HepG2 (cell line): Measurements from ENCODE around the gene CELSR3. TPM values are rescaled to one million over a fixed set of nuclear protein-coding genes. Genes with fewer than 3 reads are reported as not detected.

ENCODE experiments used
- AKAP8 ChIP-seq: sonication (generic); formaldehyde crosslinking; IDR thresholded peaks from 2 replicates; pipeline ENCODE4 v1.5.1; 2020; ENCODE audit warnings: mild to moderate bottlenecking, missing genetic modification reagents
- ASH2L ChIP-seq: fragments of 300-600, 200-600 bp; sonication (generic); IDR thresholded peaks from 2 replicates; pipeline ENCODE4 v1.7.0; 2017; ENCODE audit warnings: low read depth, mild to moderate bottlenecking, moderate library complexity, mixed read lengths, low read length; ENCODE audit not compliant: insufficient read length
- ATRX ChIP-seq: sonication (generic); formaldehyde crosslinking; IDR thresholded peaks from 2 replicates; pipeline ENCODE4 v1.4.0; 2020; ENCODE audit warnings: missing genetic modification reagents, borderline replicate concordance
- BCL6 ChIP-seq: IDR thresholded peaks from 2 replicates; pipeline ENCODE4 v1.6.1; 2016; ENCODE audit warnings: missing genetic modification reagents, missing compliant biosample characterization
- BORCS8-MEF2B ChIP-seq: sonication (generic); formaldehyde crosslinking; IDR thresholded peaks from 2 replicates; pipeline ENCODE4 v1.8.0; 2022; ENCODE audit warnings: mild to moderate bottlenecking, missing genetic modification reagents
- CREBL2 ChIP-seq: sonication (generic); formaldehyde crosslinking; IDR thresholded peaks from 2 replicates; pipeline ENCODE4 v1.8.1; 2023; ENCODE audit warnings: missing genetic modification reagents, mild to moderate bottlenecking, borderline replicate concordance
- DZIP1 ChIP-seq: sonication (generic); formaldehyde crosslinking; IDR thresholded peaks from 2 replicates; pipeline ENCODE4 v1.5.0; 2020; ENCODE audit warnings: mild to moderate bottlenecking, missing genetic modification reagents
- ELF3 ChIP-seq: IDR thresholded peaks from 2 replicates; pipeline ENCODE4 v1.6.1; 2016; ENCODE audit warnings: missing genetic modification reagents, missing compliant biosample characterization
- ESRRA ChIP-seq: sonication (generic); formaldehyde crosslinking; IDR thresholded peaks from 2 replicates; pipeline ENCODE4 v1.5.1; 2020; ENCODE audit warnings: mild to moderate bottlenecking, low read depth, missing genetic modification reagents
- GFI1 ChIP-seq: sonication (generic); formaldehyde crosslinking; IDR thresholded peaks from 2 replicates; pipeline ENCODE4 v1.5.0; 2020; ENCODE audit warnings: missing genetic modification reagents, mild to moderate bottlenecking, borderline replicate concordance
- JARID2 ChIP-seq: sonication (generic); formaldehyde crosslinking; IDR thresholded peaks from 2 replicates; pipeline ENCODE4 v1.8.1; 2023; ENCODE audit warnings: missing genetic modification reagents, inconsistent platforms; ENCODE audit not compliant: insufficient replicate concordance
- KMT2A ChIP-seq: sonication (generic); formaldehyde crosslinking; IDR thresholded peaks from 2 replicates; pipeline ENCODE4 v1.4.0; 2020; ENCODE audit warnings: missing genetic modification reagents
- MTF2 ChIP-seq: sonication (generic); formaldehyde crosslinking; IDR thresholded peaks from 2 replicates; pipeline ENCODE4 v1.5.0; 2020; ENCODE audit warnings: missing genetic modification reagents, borderline replicate concordance
- RXRA ChIP-seq: sonication (generic); formaldehyde crosslinking; IDR thresholded peaks from 2 replicates; pipeline ENCODE4 v1.5.1; 2020; ENCODE audit warnings: missing genetic modification reagents
- SIN3B ChIP-seq: fragments of 150-350 bp; IDR thresholded peaks from 2 replicates; pipeline ENCODE4 v1.6.1; 2014; ENCODE audit warnings: low read length
- SOX5 ChIP-seq: IDR thresholded peaks from 2 replicates; pipeline ENCODE4 v1.6.1; 2016; ENCODE audit warnings: borderline replicate concordance
- TRIM24 ChIP-seq: sonication (generic); formaldehyde crosslinking; IDR thresholded peaks from 2 replicates; pipeline ENCODE4 v1.8.0; 2022; ENCODE audit warnings: mild to moderate bottlenecking, missing genetic modification reagents
- ZBTB49 ChIP-seq: sonication (generic); formaldehyde crosslinking; IDR thresholded peaks from 2 replicates; pipeline ENCODE4 v1.4.0; 2020; ENCODE audit warnings: missing genetic modification reagents, borderline replicate concordance
- ZNF329 ChIP-seq: sonication (generic); formaldehyde crosslinking; IDR thresholded peaks from 2 replicates; pipeline ENCODE4 v1.9.0; 2021; ENCODE audit warnings: low read depth, mild to moderate bottlenecking, missing genetic modification reagents
- ZNF335 ChIP-seq: sonication (generic); formaldehyde crosslinking; IDR thresholded peaks from 2 replicates; pipeline ENCODE4 v1.4.0; 2020; ENCODE audit warnings: missing genetic modification reagents
- ZNF468 ChIP-seq: sonication (generic); formaldehyde crosslinking; IDR thresholded peaks from 2 replicates; pipeline ENCODE4 v1.8.0; 2022; ENCODE audit warnings: mild to moderate bottlenecking, moderate library complexity, missing genetic modification reagents
- ZUFSP ChIP-seq: sonication (generic); formaldehyde crosslinking; IDR thresholded peaks from 2 replicates; pipeline ENCODE4 v1.9.0; 2021; ENCODE audit warnings: missing genetic modification reagents, mild to moderate bottlenecking, borderline replicate concordance
- polyA plus RNA-seq, 8 experiments: library from polyadenylated mRNA; depleted of rRNA in 3 of 8; stranded (reverse) in 7 of 8; unstranded in 1 of 8; fragments of >200 nt; fragmentation: Illumina TruSeq in 4 of 8; extraction: Trizol in 4 of 8; gene quantifications; 2 replicates each; pipeline versions ENCODE4 v1.2.1 to v1.2.3, GENCODE V29; 2011 to 2016; ENCODE audit warnings: low read depth in 4 of 8, missing spikeins in 1 of 8, mixed read lengths in 1 of 8; ENCODE audit not compliant: insufficient read depth in 1 of 8
- total RNA-seq, 5 experiments: library from RNA; depleted of rRNA; stranded (reverse); fragments of >200 nt; fragmentation: Illumina TruSeq; extraction: Trizol; gene quantifications; 2 replicates each; pipeline ENCODE4 v1.2.3, GENCODE V29; 2016; ENCODE audit warnings: low read depth in 1 of 5

The CELSR3 gene
- total and polyA plus RNA-seq, 2 of the 13 experiments (the other 11 are each of a cell fraction or from before 2014, with no cell fraction given): 5.4 to 6.7 TPM

DNA sequence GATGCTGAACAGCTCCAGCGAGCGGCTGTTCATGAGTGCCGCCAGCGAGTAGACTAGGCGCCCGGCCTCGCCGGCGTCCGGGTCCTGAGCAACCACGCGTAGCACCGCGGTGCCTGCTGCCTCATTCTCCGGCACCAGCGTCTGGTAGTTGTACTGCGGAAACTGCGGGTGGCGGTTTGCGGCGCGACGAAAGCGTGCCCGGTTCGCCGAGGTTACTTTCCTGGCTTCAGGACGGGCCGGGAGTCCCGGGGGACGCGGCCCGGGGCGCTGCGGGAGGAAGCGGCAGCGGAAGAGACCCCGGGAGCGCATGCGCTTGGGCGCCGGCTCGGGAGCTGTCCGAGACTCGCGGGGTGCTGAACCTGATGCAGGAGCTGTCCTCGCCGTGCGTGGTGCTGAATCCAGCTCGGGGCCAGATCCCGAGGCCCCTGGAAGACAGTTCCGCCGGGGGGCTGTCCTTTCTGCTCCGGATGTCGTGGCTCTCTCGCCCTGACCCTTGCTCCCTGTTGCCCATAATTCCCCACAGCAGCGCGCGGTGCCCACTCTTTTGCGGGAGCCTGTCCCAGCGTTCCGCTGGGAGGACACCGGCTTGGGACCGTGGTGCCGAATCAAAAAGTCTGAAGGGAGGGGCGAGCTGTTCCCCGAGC, 1.1 kb downstream of the CELSR3 start (continued):
- TF ChIP-seq ZUFSP: peak; percentile 98
- TF ChIP-seq BORCS8-MEF2B (CRISPR knock-in tag): peak; percentile 100
- TF ChIP-seq SOX5 (CRISPR knock-in tag): peak; percentile 95
- TF ChIP-seq KMT2A (CRISPR knock-in tag): peak; percentile 99
- TF ChIP-seq ZNF468 (CRISPR knock-in tag): peak; percentile 100
- TF ChIP-seq ATRX (CRISPR knock-in tag): peak; percentile 98
- TF ChIP-seq ZBTB49 (CRISPR knock-in tag): peak; percentile 100
- TF ChIP-seq DZIP1 (CRISPR knock-in tag): peak; percentile 100
- peak; percentile 99 for TF ChIP-seq MTF2 (CRISPR knock-in tag)
- no peak for TF ChIP-seq TRIM24 (CRISPR knock-in tag)
- peak; percentile 100 for TF ChIP-seq CREBL2 (CRISPR knock-in tag)
- TF ChIP-seq ELF3 (CRISPR knock-in tag): peak; percentile 100
- TF ChIP-seq ZNF329: peak; percentile 99
- peak; percentile 79; the same call in 1 of the 2 replicates for TF ChIP-seq SIN3B
- TF ChIP-seq BCL6 (CRISPR knock-in tag): peak; percentile 96
- peak; percentile 97 for TF ChIP-seq ESRRA (CRISPR knock-in tag)
- TF ChIP-seq GFI1 (CRISPR knock-in tag): peak; percentile 97
- peak; percentile 100 for TF ChIP-seq JARID2 (CRISPR knock-in tag)
- peak; percentile 99 for TF ChIP-seq AKAP8 (CRISPR knock-in tag)
- no peak for TF ChIP-seq ASH2L
- peak; percentile 98 for TF ChIP-seq ZNF335 (CRISPR knock-in tag)
- TF ChIP-seq RXRA: peak; percentile 94
